ENCODE results near the gene PCED1B.

- TF ChIP-seq CTCF (IDR thresholded peaks at IDR 0.05) (no peak), POLR2A (IDR thresholded peaks at IDR 0.05) (no peak)
Measured at GRCh38 chr12:47097276-47097896, 18.0 kb downstream of the PCED1B start.
